HepG2 (cell line): ENCODE results near the gene DPAGT1. TPM values are rescaled to one million over a fixed set of nuclear protein-coding genes. Genes with fewer than 3 reads are reported as not detected.

Experiments
- AFF4 ChIP-seq: sonication (generic); formaldehyde crosslinking; IDR thresholded peaks from 2 replicates; pipeline ENCODE4 v1.4.0; 2020; ENCODE audit warnings: missing genetic modification reagents
- ARNT2 ChIP-seq: sonication (generic); formaldehyde crosslinking; IDR thresholded peaks from 2 replicates; pipeline ENCODE4 v1.8.0; 2022; ENCODE audit warnings: mild to moderate bottlenecking, low read depth, missing genetic modification reagents, moderate library complexity
- BCLAF1 ChIP-seq: fragments of 450-650 bp; IDR thresholded peaks from 2 replicates; pipeline ENCODE4 v1.6.1; 2017; ENCODE audit warnings: mild to moderate bottlenecking
- E2F2 ChIP-seq: sonication (generic); formaldehyde crosslinking; IDR thresholded peaks from 2 replicates; pipeline ENCODE4 v1.4.0; 2020; ENCODE audit warnings: missing genetic modification reagents, borderline replicate concordance
- E2F5 ChIP-seq: sonication (generic); formaldehyde crosslinking; conservative IDR thresholded peaks from 2 replicates; pipeline ENCODE4 v1.4.0; 2020; ENCODE audit warnings: missing genetic modification reagents
- KLF6 ChIP-seq: IDR thresholded peaks from 2 replicates; pipeline ENCODE4 v1.8.0; 2016; ENCODE audit warnings: missing biosample characterization, missing genetic modification reagents
- MYC ChIP-seq: sonication (generic); formaldehyde crosslinking; IDR thresholded peaks from 2 replicates; pipeline ENCODE4 v1.9.0; 2021; ENCODE audit warnings: missing genetic modification reagents, borderline replicate concordance
- RXRB ChIP-seq: IDR thresholded peaks from 2 replicates; pipeline ENCODE4 v1.6.1; 2016; ENCODE audit warnings: borderline replicate concordance, missing genetic modification reagents, missing compliant biosample characterization
- TCF7 ChIP-seq: sonication (generic); IDR thresholded peaks from 2 replicates; pipeline ENCODE4 v1.6.1; 2016; ENCODE audit warnings: antibody characterized with exemption, low read depth
- YEATS2 ChIP-seq: sonication (generic); formaldehyde crosslinking; IDR thresholded peaks from 2 replicates; pipeline ENCODE4 v1.4.0; 2020; ENCODE audit warnings: missing genetic modification reagents, borderline replicate concordance
- ZC3H4 ChIP-seq: sonication (generic); formaldehyde crosslinking; IDR thresholded peaks from 2 replicates; pipeline ENCODE4 v1.4.0; 2020; ENCODE audit warnings: missing genetic modification reagents, borderline replicate concordance
- ZEB1 ChIP-seq: IDR thresholded peaks from 2 replicates; pipeline ENCODE4 v1.6.1; 2012; ENCODE audit warnings: mild to moderate bottlenecking, low read depth, inconsistent platforms; ENCODE audit not compliant: insufficient replicate concordance
- ZNF501 ChIP-seq: sonication (generic); formaldehyde crosslinking; IDR thresholded peaks from 2 replicates; pipeline ENCODE4 v1.5.1; 2020; ENCODE audit warnings: mild to moderate bottlenecking, moderate library complexity, missing genetic modification reagents
- ZNF619 ChIP-seq: sonication (generic); formaldehyde crosslinking; IDR thresholded peaks from 2 replicates; pipeline ENCODE4 v1.4.0; 2020; ENCODE audit warnings: mild to moderate bottlenecking, missing genetic modification reagents
- ZNF768 ChIP-seq: sonication (generic); formaldehyde crosslinking; IDR thresholded peaks from 2 replicates; pipeline ENCODE4 v1.4.0; 2020; ENCODE audit warnings: missing genetic modification reagents
- polyA plus RNA-seq, 8 experiments: library from polyadenylated mRNA; depleted of rRNA in 3 of 8; stranded (reverse) in 7 of 8; unstranded in 1 of 8; fragments of >200 nt; fragmentation: Illumina TruSeq in 4 of 8; extraction: Trizol in 4 of 8; gene quantifications; 2 replicates each; pipeline versions ENCODE4 v1.2.1 to v1.2.3, GENCODE V29; 2011 to 2016; ENCODE audit warnings: low read depth in 4 of 8, missing spikeins in 1 of 8, mixed read lengths in 1 of 8; ENCODE audit not compliant: insufficient read depth in 1 of 8
- total RNA-seq, 5 experiments: library from RNA; depleted of rRNA; stranded (reverse); fragments of >200 nt; fragmentation: Illumina TruSeq; extraction: Trizol; gene quantifications; 2 replicates each; pipeline ENCODE4 v1.2.3, GENCODE V29; 2016; ENCODE audit warnings: low read depth in 1 of 5

Gene DPAGT1
- total and polyA plus RNA-seq, 2 of the 13 experiments (the other 11 are each of a cell fraction or from before 2014, with no cell fraction given), result 37.6 to 70.7 TPM

- TF ChIP-seq ARNT2 (CRISPR knock-in tag) (peak; percentile 56; the same call in 1 of the 2 replicates), RXRB (CRISPR knock-in tag) (peak; percentile 44; the same call in 1 of the 2 replicates), TCF7 (no peak), KLF6 (CRISPR knock-in tag) (peak; percentile 65; the same call in 1 of the 2 replicates), AFF4 (CRISPR knock-in tag) (0 out of 2 replicates have a peak, but pooled peaks have one; percentile 68), ZNF619 (CRISPR knock-in tag) (peak; percentile 79; the same call in 1 of the 2 replicates), ZC3H4 (CRISPR knock-in tag) (no peak), ZEB1 (peak; percentile 42), ZNF501 (CRISPR knock-in tag) (peak; percentile 85), YEATS2 (CRISPR knock-in tag) (peak; percentile 93), BCLAF1 (no peak), E2F2 (CRISPR knock-in tag) (no peak), E2F5 (CRISPR knock-in tag) (peak; percentile 62; the same call in 1 of the 2 replicates), ZNF768 (CRISPR knock-in tag) (peak; percentile 46; the same call in 1 of the 2 replicates), MYC (CRISPR knock-in tag) (peak; percentile 67; the same call in 1 of the 2 replicates)
These were observed 34.1 kb downstream of the DPAGT1 start, which contains the start of gene VPS11 (continued) for GRCh38 chr11:119067371-119068222.
